ENCODE data around the gene PTGIS.

PTGIS gene

GRCh38 chr20:49610691-49611538 lies 43.0 kb upstream of the PTGIS start:
- 0 out of 2 replicates have a peak overlapping the region, but pooled peaks have one; percentile 3 for H3K4me3 ChIP-seq (replicated peaks; ENCODE audit: low read depth, low read length)
- no peak for DNase-seq (ENCODE audit: extremely low read depth, low read depth)
- TF ChIP-seq, protein P1, sequence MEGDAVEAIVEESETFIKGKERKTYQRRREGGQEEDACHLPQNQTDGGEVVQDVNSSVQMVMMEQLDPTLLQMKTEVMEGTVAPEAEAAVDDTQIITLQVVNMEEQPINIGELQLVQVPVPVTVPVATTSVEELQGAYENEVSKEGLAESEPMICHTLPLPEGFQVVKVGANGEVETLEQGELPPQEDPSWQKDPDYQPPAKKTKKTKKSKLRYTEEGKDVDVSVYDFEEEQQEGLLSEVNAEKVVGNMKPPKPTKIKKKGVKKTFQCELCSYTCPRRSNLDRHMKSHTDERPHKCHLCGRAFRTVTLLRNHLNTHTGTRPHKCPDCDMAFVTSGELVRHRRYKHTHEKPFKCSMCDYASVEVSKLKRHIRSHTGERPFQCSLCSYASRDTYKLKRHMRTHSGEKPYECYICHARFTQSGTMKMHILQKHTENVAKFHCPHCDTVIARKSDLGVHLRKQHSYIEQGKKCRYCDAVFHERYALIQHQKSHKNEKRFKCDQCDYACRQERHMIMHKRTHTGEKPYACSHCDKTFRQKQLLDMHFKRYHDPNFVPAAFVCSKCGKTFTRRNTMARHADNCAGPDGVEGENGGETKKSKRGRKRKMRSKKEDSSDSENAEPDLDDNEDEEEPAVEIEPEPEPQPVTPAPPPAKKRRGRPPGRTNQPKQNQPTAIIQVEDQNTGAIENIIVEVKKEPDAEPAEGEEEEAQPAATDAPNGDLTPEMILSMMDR (IDR thresholded peaks at IDR 0.05; ENCODE audit: low read depth, low read length, missing control alignments), result peak; percentile 97

GRCh38 chr20:49608752-49609670 lies 41.1 kb upstream of the PTGIS start:
- no peak overlapping the region for H3K4me3 ChIP-seq (replicated peaks; ENCODE audit: low read depth, low read length)
- TF ChIP-seq, protein P1 (IDR thresholded peaks at IDR 0.05; ENCODE audit: low read depth, low read length, missing control alignments), result peak; percentile 93
- no peak for DNase-seq (ENCODE audit: extremely low read depth, low read depth)

DNA sequence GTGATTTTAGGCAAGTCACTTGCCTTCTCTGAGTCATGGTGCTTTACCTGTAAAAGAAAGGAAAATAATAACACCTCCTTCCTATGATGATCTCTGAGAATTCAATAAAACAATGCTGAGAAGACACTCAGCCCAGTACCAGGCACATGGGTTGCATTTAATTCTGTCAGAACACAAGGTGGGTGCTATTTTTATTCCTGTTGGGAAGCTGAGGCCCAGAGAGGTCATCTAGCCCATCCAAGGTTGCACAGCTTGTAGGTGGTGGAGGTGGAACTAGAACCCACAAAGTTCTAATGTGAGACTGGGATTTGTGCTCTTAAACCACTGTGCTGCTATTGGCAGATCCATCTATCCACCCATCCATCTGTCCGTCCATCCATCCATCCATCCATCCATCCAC lies 39.6 kb upstream of the PTGIS start:
- TF ChIP-seq, protein P1 (IDR thresholded peaks at IDR 0.05; ENCODE audit: low read depth, low read length, missing control alignments), result no peak
- no peak overlapping the region for H3K4me3 ChIP-seq (replicated peaks; ENCODE audit: low read depth, low read length)
- DNase-seq (ENCODE audit: extremely low read depth, low read depth), result no peak

DNA sequence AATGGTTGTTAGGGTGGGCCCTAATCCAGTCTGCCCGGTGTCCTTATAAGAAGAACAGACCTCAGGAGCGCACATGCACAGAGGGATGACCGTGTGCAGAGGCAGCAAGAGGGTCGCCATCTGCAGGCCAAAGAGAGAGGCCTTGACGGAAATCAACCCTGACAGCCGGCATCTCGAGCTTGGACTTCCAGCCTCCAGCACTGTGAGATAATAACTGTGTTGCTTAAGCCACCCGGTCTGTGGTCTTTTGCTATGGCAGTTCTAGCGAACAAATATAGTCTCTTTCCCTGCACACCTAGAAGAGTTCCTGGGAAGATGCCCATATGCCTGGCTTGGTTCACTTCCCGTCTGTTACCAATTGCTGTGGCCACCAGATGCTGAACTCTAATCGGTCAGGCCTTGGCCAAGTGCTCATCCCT lies 35.3 kb upstream of the PTGIS start:
- no peak overlapping the region for H3K4me3 ChIP-seq (replicated peaks; ENCODE audit: low read depth, low read length)
- TF ChIP-seq, protein P1 (IDR thresholded peaks at IDR 0.05; ENCODE audit: low read depth, low read length, missing control alignments), result peak; percentile 37
- no peak for DNase-seq (ENCODE audit: extremely low read depth, low read depth)

- H3K4me3 ChIP-seq (replicated peaks; ENCODE audit: low read depth, low read length), result no peak overlapping the region
- no peak for DNase-seq (ENCODE audit: extremely low read depth, low read depth)
- TF ChIP-seq, protein P1 (IDR thresholded peaks at IDR 0.05; ENCODE audit: low read depth, low read length, missing control alignments), result no peak
These were observed 34.6 kb upstream of the PTGIS start for GRCh38 chr20:49602345-49603208.

Data from HFF-Myc (cell line).